GM21619 (cell line): ENCODE data around the gene CNGA2.

Source experiments
- ATAC-seq: cut with Tn5 transposase; IDR thresholded peaks from one replicate; pipeline ENCODE4 v1.9.1; 2021; ENCODE audit not compliant: unreplicated experiment

Gene CNGA2

GRCh38 chrX:151711787-151712186 is 22.8 kb upstream of the CNGA2 start:
- ATAC-seq = no peak

DNA sequence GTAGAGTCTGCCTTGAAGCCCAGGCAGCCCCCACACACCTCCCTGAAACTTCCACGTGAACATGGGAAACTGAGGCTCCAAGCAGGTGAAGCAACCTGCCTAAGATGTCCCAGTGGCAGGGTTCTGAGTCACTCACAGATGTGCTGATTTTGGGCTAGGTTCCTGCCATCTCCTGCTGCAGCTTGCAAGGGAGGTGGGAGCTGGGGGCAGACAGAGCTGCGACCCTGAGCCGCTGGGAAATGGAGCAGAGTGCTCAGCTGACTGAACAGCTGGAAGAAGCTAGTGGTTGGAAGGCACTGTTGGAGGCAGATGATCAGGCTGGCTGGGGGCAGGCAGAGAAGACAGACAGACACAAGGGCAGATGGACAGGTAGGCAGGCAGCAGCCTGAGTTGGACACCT is 22.3 kb upstream of the CNGA2 start:
- ATAC-seq = no peak

DNA sequence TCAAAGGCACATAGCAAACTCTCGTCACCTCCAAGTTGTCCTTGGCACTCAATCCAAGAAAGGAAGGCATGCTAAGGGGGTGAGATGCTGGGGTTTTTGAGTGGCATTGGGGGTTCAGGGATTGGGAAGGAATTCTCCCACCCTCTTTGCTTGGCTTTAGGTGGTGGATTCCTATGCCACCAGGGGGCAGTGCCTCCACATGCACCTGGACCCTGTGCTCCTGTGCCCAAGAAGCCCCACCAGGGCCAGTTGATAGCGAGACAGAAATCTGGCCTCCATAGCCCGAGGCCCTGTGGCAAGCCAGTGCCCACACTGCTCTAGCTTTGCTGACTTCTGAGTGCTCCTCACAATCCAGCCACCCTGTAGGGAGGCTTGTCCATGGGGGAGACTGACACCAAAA is 20.7 kb upstream of the CNGA2 start:
- ATAC-seq = no peak

- no peak for ATAC-seq
Measured at GRCh38 chrX:151714362-151714761, 20.2 kb upstream of the CNGA2 start.

DNA sequence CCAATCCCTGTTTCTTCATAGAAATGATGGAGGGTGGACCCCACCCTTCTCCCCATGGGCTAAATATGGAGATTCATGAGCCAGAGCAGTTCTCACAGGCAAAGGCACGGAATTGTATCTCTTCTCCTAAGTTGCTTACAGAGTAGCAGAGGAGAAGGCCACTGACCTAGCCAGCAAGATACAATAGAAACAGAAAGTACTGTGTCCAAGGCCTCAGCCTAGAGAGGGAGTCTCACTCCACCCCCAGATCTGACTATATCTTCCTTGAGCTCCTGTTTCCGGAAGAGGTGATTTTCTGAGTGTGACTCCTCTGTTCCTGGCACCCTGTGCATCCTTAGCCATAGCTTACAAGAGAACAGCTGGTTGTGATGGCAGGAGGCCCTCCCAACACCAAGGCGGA is 18.8 kb upstream of the CNGA2 start, which contains the start of gene FATE1:
FATE1 (plus strand) TSS at position 284 of the 400 bp plus-strand sequence; CDS start at position 369, 85 bp downstream.
- ATAC-seq = no peak

DNA sequence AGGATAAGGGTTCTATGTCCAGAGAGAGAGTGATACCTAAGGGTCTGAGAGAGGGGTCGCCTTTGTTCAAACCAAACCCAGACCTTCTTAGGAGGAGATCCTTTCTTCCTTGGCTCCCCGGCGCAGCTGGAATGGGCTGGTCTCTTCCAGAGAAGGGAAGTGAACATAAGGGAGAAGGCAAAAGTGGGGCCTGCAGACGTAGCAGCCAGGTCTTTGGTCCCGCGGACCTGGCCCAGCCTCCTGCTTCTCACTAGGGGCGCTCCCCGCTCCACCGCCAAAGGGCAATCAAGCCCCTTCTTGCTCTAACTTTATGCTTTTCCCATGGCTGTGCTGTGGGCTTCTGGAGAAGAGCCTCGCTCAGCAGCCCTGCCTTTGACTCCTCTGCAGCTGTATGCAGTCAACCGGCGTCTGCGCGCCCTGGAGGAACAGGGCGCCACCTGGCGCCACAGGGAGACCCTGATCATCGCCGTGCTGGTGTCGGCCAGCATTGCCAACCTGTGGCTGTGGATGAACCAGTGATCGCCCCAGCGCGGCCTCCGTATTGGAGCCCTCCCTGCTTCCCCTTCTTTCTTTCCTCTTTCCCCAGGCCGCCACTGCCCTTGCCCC is 12.2 kb upstream of the CNGA2 start:
- ATAC-seq = no peak

DNA sequence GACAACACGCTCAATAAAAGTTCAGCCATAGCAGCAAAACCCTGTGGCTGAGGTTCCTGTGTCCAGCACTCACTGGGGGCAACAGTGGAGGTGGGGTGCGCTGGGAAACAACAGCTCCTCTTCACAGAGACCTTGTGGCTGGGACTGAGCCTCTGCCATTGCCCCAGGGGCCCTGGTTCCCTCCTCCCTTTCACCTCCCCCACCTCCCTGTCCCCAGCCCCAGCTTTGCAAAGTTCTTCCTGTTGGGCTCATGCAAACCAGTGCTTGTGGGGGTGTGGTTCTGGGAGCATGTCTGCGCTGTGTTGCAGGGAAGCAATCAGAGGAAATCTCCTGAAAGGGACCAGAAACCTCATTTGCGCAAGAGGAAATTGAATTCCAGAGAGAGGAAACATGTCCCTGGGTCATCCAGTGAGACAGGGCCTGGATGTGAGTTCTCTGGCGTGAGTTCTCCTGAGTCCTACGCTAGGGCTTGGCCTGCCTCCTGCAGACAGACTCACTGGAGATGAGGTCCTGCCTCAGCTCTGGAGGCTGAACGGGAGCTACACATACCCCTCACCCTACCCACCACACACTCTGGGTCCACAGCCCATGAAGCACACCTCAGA is 11.3 kb upstream of the CNGA2 start:
- no peak for ATAC-seq

DNA sequence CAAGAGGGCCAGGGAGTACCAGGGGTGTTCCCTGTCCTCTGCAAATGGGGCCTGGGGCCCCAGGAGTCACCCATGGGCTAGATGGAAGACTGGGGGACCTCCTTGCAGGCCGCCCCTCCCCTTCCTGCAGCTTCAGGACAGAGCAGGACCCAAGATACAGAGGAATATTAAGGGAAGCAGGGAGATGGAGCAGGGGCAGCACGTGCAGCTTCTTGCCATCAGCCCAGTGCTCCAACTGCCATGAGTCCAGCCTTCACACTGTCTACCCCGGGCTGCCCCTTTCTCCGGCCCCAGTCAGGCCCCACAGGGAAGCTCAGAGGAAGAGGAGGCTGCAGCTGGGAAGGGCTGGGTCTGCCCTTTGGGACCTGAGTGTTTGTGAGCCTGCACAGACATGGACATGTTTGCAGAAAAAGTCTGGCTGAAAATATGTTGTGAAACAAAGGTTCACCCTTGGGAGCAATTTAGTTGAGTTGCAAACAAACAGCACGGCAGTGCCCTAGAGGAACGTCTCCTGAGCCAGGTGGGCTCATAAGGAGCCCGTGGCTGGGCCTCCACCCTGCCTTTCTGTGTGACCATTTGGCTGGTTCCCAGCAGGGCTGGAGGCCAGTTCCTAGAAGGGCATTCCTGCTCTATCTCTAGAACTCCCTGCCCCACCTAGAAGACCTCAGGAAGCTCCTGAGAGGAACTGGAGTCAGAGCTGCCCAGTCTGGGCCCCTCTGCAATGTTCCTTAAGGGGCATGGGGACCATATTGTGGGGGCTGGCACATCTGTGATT is 9.8 kb upstream of the CNGA2 start:
- no peak for ATAC-seq

- ATAC-seq = no peak
Measured at GRCh38 chrX:151725338-151725614, 9.3 kb upstream of the CNGA2 start.

- no peak for ATAC-seq
Measured at GRCh38 chrX:151726751-151727150, 7.8 kb upstream of the CNGA2 start.

DNA sequence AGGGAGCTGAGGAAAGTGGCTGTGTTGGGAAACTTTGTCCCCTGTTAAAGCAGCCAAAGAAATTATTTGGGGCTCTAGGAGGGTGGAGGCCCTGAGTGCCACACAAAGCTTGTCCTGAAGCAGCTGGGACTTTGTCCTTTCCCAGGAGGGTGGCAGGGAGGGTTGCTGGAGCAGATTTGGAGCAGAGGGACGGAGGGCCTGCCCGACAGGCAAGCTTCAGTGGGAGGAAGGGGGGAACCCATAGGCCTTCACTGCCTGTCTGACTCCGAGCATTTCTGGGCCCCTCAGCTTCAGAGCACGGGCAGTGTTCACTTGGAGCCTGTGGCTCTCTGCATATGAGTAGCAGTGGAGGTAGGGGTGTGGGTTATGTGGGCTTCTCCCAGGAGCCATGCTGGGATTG is 7.2 kb upstream of the CNGA2 start:
- ATAC-seq = no peak

DNA sequence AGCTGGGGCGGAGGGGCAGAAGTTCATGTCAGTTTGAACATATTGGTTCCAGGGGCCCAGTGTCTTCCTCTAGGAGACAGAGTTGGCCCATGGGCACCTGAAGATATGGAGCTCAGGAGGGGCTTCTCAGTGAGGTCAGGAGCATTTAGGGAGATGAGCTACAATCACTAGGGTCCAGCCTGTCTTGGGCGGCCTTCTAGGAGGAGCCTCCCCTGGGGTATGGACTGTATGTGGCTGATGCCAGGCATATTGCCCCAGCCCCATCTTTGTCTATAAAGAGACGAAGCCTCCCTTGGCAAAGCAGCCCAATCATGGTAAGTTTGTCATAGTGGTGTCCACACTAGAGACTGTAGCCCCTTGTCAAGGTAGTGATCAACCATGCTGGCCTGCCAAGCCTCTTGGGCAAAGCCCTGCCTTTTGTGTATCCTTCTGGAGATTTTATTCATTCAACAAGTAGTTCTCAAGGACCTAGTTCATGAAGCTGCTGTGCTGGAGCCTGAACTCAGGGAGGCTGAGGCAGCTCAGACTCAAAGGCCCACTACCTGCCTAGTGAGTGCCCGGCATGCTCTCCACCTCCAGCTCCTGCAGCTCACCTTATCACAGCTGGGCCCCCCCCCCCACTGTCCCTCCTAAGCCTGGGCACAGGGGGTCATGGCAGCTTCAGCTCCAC is 5.4 kb upstream of the CNGA2 start:
- no peak for ATAC-seq

DNA sequence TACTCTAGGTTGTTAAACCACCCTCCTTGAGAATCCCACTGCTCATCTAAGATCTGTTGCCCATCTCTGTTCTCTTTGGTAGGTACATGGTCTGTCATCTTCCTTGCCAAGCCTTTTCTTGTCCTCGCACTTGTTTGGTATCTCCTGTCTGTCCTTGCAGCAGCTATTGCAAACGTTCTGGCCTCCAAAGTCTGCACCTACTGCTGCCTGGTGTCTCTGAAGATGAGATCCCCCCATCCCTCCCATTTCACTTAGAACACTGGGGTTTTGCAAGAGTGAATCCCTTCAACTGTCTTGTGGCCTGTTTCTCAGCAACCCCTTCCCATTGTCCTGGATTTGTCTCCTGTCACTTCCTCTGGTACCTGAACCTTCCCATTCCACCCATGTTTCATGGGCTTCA is 673 bp downstream of the CNGA2 start:
- ATAC-seq = no peak

- ATAC-seq = no peak
Measured at GRCh38 chrX:151736685-151737084, 2.1 kb downstream of the CNGA2 start.

DNA sequence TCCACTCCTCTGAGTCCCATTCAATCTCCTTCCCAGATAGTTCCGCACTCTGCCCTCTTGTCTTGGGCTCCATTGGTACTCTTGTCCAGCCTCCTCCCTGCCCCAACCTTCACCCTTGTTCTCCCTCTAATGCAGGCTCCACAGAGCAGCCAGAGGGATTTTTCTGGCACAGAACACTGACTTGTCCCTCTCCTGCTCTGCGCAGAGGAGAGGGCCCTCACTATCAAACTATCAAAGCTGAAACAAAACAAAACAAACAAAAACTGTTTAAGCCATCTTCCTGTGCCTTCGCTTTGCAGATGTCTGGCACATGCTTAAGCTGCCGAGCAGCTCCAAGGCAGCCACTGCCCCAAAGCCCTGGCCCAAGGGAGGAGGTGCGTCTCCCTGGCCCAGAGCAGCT is 2.9 kb downstream of the CNGA2 start:
- no peak for ATAC-seq

- no peak for ATAC-seq
Measured at GRCh38 chrX:151738751-151739150, 4.2 kb downstream of the CNGA2 start.

DNA sequence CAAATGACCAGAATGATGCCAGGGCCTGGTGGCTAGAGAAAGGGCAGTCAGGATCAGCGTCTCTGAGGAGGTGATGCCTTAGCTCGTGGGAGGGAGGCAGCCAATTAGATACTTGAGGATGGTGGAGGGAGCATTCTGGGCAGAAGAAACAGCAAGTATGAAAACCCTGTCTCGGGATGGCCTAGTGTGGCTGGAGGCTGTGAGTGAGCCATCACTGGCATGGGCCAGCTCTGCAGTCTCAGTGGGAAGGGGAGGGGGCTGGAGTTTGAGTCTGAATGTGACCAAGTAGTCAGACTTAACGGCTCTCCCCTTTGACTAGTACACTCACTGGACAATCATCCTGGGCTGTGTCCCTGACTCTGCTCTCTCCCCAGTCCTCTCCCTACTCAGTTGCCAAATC is 7.1 kb downstream of the CNGA2 start:
- ATAC-seq = no peak

GRCh38 chrX:151742311-151742710 is 7.8 kb downstream of the CNGA2 start:
- no peak for ATAC-seq

- no peak for ATAC-seq
Measured at GRCh38 chrX:151743651-151744470, 9.3 kb downstream of the CNGA2 start.

- ATAC-seq = no peak
Measured at GRCh38 chrX:151745651-151746050, 11.1 kb downstream of the CNGA2 start.

- no peak for ATAC-seq
Measured at GRCh38 chrX:151746502-151746901, 12.0 kb downstream of the CNGA2 start.
